SH-SY5Y (cell line): ENCODE results near the gene LAMC2.

ENCODE experiments used
- GATA2 ChIP-seq: IDR thresholded peaks from 2 replicates; pipeline ENCODE4 v1.6.1; 2011; ENCODE audit warnings: mild to moderate bottlenecking, low read depth, low read length
- GATA3 ChIP-seq: IDR thresholded peaks from 2 replicates; pipeline ENCODE4 v1.6.1; 2011; ENCODE audit warnings: low read depth, mild to moderate bottlenecking, low read length, moderate library complexity

DNA sequence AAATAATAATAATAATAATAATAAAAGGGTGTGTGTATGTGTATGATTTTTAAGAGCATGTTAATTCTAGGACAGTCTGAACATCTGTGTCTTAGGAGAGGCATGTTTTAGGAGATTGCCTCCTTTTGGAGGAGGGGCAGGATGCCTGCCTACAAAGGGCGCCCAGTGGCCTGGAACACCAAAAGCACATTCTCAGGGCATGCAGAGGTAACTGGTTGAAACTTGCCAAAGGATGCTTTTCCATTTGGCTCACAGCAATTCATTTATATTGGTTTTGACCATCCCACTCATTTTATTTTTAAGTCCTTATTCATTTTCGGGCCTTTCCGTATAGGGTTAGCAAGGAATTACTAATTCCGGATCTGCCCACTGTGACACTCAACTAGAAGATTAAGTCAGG, 21.1 kb upstream of the LAMC2 start:
- no peak for TF ChIP-seq GATA3
- TF ChIP-seq GATA2: no peak
